ENCODE results near the gene NEK9.
A peak's percentile ranks its signal among the peaks of the same experiment; 100 is the strongest.
"Not testable (repeated sequence)": the region's sequence is repeated elsewhere in the genome, so short reads cannot be mapped to it uniquely, and the experiment has no call there.

Gene NEK9

DNA sequence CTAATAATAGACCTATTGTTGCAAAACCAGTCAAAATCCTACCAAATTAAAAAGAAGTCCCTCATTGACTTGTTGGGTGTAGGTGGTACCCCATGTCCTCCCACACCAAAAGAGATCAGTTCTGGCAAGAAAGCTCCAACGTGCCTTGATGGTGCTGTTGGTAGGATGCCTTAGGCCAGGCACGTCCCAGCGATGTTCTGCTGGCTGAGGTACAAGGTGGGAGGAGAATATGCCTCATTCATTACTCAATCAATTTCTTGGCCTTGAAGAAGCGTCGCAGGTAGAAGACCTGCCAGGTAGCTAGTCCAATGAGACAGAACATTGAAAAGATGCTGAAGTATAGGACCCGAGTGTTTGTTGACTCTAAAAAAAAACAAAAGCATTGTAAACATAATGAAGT, 7.8 kb upstream of the NEK9 start:
- H3K36me3 Mint-ChIP-seq (ENCODE audit: low read depth) = peaks cover 62% of the 10 kb centered on the region
- peaks cover 19% of the 10 kb centered on the region for H3K9me3 Mint-ChIP-seq
- no peaks in the 10 kb centered on the region for H3K27me3 Mint-ChIP-seq (ENCODE audit: low read depth, poor library complexity)
- H3K4me3 Mint-ChIP-seq = no peak overlapping the region
- H3K27ac Mint-ChIP-seq = no peak overlapping the region
- no peak for DNase-seq
- H3K4me1 Mint-ChIP-seq = no peaks in the 10 kb centered on the region
- TF ChIP-seq, protein P1, sequence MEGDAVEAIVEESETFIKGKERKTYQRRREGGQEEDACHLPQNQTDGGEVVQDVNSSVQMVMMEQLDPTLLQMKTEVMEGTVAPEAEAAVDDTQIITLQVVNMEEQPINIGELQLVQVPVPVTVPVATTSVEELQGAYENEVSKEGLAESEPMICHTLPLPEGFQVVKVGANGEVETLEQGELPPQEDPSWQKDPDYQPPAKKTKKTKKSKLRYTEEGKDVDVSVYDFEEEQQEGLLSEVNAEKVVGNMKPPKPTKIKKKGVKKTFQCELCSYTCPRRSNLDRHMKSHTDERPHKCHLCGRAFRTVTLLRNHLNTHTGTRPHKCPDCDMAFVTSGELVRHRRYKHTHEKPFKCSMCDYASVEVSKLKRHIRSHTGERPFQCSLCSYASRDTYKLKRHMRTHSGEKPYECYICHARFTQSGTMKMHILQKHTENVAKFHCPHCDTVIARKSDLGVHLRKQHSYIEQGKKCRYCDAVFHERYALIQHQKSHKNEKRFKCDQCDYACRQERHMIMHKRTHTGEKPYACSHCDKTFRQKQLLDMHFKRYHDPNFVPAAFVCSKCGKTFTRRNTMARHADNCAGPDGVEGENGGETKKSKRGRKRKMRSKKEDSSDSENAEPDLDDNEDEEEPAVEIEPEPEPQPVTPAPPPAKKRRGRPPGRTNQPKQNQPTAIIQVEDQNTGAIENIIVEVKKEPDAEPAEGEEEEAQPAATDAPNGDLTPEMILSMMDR (IDR thresholded peaks at IDR 0.05) = no peak

DNA sequence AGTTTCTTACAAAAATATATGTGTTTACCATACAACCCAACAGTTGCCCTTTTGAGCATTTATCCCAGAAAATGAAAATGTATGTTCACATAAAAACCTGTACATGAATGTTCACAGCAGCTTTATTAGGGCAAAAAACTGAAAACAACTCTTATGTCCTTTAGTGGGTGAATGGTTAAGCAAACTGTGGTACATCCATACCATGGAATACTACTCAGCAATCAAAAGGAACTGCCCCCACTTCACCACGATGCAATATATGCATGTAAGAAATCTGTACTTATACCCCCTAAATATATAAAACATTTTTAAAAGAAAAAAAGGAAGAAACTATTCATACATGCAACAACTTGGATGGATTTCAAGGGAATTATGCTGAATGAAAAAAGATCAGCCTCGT, 6.7 kb upstream of the NEK9 start:
- Mint-ChIP-seq H3K4me1 (peaks cover 1% of the 10 kb centered on the region), H3K27me3 (ENCODE audit: low read depth, poor library complexity) (no peaks in the 10 kb centered on the region), H3K36me3 (ENCODE audit: low read depth) (peaks cover 55% of the 10 kb centered on the region), H3K9me3 (peaks cover 19% of the 10 kb centered on the region), H3K27ac (no peak overlapping the region), H3K4me3 (no peak overlapping the region)
- DNase-seq = no peak
- TF ChIP-seq, protein P1 (IDR thresholded peaks at IDR 0.05) = no peak

DNA sequence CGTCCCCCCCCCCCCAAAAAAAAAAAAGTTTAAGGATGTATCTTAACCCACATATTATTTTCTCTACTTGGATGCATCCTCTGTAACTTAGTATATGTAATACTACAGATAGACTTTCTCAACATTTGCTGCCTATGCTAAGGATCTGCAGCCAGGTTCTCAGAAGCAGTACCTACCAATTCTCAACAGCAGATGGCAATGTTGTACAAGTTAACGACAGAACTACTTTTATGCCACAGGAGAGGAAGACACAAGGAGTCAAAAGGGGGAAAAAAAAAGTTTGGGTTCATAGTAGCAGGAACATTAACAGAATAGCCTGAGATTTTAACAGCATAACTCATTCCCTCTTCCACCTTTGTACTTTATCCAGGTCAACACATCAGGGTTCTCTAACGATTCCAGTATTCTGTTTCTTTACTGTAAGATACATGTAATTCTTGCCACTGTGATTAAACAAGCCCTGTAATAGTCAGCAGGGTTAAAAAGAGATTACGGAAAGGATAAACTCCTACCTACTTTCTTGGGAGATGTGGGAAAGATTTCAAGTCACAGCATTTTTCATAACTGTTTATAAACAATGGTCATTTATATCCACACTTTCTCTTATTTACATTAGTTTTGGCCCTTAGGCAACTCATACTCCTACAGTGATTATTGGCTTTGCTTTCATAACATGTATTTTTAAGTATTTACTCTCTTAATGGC, 5.7 kb upstream of the NEK9 start:
- H3K27me3 Mint-ChIP-seq (ENCODE audit: low read depth, poor library complexity) = no peaks in the 10 kb centered on the region
- H3K27ac Mint-ChIP-seq = peak overlapping the region; percentile 15
- H3K9me3 Mint-ChIP-seq = peaks cover 15% of the 10 kb centered on the region
- TF ChIP-seq, protein P1 (IDR thresholded peaks at IDR 0.05) = peak; percentile 69
- H3K4me3 Mint-ChIP-seq = no peak overlapping the region
- peak; percentile 52 for DNase-seq
- peaks cover 45% of the 10 kb centered on the region for H3K36me3 Mint-ChIP-seq (ENCODE audit: low read depth)
- H3K4me1 Mint-ChIP-seq = peaks cover 10% of the 10 kb centered on the region

DNA sequence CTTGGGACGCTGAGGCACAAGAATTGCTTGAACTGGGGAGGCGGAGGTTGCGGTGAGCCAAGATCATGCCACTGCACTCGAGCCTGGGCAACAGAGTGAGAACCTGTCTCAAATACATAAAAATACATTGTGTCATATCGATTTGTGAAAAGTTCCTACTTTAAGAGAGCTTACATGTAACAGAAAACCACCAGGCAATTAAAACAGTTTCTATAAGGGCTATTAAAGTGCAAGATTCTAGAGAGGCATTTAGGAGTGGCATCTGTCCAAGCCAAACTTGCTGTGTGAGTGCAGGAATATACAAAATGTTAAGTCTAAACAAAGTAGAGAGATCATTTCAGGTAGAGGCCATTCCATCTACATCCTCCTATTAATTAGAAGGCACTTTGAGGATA, 1.7 kb upstream of the NEK9 start:
- no peak for DNase-seq
- Mint-ChIP-seq H3K27ac (no peak overlapping the region), H3K9me3 (peaks cover 5% of the 10 kb centered on the region), H3K36me3 (ENCODE audit: low read depth) (peaks cover 22% of the 10 kb centered on the region), H3K4me1 (peaks cover 42% of the 10 kb centered on the region), H3K27me3 (ENCODE audit: low read depth, poor library complexity) (peaks cover 3% of the 10 kb centered on the region), H3K4me3 (peak overlapping the region; percentile 37)
- TF ChIP-seq, protein P1 (IDR thresholded peaks at IDR 0.05) = no peak

DNA sequence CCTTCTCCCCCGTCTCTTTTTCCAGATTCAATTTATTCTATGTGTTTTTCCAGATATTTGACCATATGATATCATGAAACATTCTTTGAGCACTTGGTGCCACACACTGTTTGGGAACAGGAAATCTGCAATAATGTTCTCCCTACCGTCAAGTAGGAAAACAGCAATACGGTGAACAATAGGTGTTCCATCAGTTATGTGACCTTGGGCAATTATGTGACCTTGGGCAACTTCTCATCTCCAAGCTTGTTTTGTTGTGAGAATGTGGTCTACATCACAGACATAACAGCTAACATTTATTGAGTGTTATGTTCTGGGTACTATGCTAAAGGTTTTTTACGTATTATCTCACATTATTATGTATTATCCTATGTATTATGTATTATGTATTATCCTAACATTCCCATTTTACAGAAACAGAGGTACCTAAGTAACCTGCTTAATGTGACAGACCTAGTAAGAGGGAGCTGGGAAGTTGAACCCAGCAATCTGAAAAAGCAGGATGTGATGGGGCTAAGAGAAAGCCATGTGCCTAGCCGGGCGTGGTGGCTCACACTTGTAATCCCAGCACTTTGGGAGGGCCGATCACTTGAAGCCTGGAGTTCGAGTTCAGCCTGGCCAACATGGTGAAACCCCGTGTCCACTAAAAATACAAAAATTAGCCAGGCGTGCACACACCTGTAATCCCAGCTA, 1.2 kb upstream of the NEK9 start:
- TF ChIP-seq, protein P1 (IDR thresholded peaks at IDR 0.05) = no peak
- peaks cover 18% of the 10 kb centered on the region for H3K36me3 Mint-ChIP-seq (ENCODE audit: low read depth)
- peaks cover 3% of the 10 kb centered on the region for H3K27me3 Mint-ChIP-seq (ENCODE audit: low read depth, poor library complexity)
- peaks cover under 1% of the 10 kb centered on the region for H3K9me3 Mint-ChIP-seq
- H3K27ac Mint-ChIP-seq = peak overlapping the region; percentile 55
- peaks cover 42% of the 10 kb centered on the region for H3K4me1 Mint-ChIP-seq
- H3K4me3 Mint-ChIP-seq = peak overlapping the region; percentile 89
- no peak for DNase-seq

DNA sequence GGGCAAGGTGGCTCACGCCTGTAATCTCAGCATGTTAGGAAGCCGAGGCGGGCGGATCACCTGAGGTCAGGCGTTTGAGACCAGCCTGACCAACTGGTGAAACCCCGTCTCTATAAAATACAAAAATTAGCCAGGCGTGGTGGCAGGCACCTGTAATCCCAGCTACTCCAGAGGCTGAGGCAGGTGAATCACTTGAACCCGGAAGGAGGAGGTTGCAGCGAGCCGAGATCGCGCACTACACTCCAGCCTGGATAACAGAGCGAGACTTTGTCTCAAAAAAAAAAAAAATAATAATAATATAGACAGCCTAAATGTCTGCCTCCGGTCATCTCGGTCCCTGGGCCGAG, 599 bp upstream of the NEK9 start:
- H3K9me3 Mint-ChIP-seq; DNase-seq; H3K27me3 Mint-ChIP-seq (ENCODE audit: low read depth, poor library complexity): not testable (repeated sequence)
- peaks cover 42% of the 10 kb centered on the region for H3K4me1 Mint-ChIP-seq
- peaks cover 13% of the 10 kb centered on the region for H3K36me3 Mint-ChIP-seq (ENCODE audit: low read depth)
- peak overlapping the region; percentile 97 for H3K27ac Mint-ChIP-seq
- peak overlapping the region; percentile 89 for H3K4me3 Mint-ChIP-seq

Data from nephron progenitor cell (in vitro differentiated cells).